Activated CD4-positive, alpha-beta T cell treated with anti-CD3 and anti-CD28 coated beads for 1 hour (primary cell): ENCODE data around the gene ANXA9.

ENCODE experiments used
- DNase-seq: peaks from one replicate; pipeline ENCODE4 v3.0.0-alpha.2; 2020

ANXA9 gene, protein sequence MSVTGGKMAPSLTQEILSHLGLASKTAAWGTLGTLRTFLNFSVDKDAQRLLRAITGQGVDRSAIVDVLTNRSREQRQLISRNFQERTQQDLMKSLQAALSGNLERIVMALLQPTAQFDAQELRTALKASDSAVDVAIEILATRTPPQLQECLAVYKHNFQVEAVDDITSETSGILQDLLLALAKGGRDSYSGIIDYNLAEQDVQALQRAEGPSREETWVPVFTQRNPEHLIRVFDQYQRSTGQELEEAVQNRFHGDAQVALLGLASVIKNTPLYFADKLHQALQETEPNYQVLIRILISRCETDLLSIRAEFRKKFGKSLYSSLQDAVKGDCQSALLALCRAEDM

GRCh38 chr1:150981805-150982712, at the start of gene ANXA9:
ANXA9 (plus strand) TSS chr1:150982292; CDS start chr1:150983106, 814 bp downstream.
- no peak for DNase-seq

DNA sequence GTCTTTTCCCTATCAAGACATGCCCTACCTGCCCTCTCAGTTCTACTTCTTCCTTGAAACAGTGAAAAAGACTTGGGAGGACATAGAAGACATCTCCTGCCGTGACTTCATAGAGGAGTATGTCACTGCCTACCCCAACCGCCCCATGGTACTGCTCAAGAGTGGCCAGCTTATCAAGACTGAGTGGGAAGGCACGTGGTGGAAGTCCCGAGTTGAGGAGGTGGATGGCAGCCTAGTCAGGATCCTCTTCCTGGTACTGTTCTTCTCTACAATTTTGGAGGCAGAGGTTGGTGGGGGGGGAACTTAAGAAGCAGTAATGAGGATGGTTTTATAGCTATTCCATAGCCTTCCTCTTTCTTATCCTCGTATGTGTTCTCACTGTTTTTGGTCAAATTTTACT, 37.2 kb upstream of the ANXA9 start:
- no peak for DNase-seq

- no peak for DNase-seq
These were observed 27.4 kb upstream of the ANXA9 start for GRCh38 chr1:150954708-150955107.

DNA sequence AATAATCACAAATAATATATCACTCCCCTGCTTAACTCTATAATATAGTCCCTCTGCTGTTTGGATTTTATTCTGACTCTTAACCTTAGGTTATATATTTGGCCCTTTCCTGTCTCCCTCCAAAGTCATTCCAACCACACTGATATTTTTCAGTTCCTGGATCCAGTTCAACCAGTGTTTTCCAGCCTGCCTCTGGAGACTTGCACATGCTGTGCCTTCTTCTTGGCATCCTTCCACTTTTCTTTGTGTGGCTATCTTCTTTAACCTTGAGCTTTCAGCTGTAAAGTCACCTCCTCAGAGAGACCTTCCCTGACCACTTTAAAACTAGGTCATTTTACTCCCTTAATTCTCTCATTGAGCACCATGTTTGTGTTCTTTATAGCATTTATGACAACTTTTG, 26.8 kb upstream of the ANXA9 start:
- no peak for DNase-seq

GRCh38 chr1:150957666-150958065, 24.4 kb upstream of the ANXA9 start:
- no peak for DNase-seq

- DNase-seq, result no peak
These were observed 21.4 kb upstream of the ANXA9 start for GRCh38 chr1:150960646-150961045.

DNA sequence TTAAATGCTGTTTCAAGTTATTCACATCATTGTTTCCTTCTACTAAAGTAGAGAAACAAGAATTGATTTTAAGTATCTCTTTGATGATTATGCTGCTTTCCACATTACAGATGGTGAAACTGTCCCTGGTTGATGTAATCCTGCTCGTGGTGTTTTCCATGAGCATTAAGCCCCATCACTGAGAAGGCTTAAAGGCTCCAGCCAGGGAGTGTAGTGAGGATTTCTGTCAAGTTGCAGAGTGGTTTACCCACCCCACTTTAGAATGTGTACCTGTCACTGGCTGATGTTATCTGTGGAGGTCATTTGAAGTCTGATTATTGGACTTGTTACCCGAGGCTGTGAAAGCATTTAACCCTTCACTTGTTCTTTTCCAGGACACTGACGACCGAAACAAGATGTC, 20.3 kb upstream of the ANXA9 start:
- no peak for DNase-seq

- no peak for DNase-seq
These were observed 18.6 kb upstream of the ANXA9 start for GRCh38 chr1:150963321-150964163.

DNA sequence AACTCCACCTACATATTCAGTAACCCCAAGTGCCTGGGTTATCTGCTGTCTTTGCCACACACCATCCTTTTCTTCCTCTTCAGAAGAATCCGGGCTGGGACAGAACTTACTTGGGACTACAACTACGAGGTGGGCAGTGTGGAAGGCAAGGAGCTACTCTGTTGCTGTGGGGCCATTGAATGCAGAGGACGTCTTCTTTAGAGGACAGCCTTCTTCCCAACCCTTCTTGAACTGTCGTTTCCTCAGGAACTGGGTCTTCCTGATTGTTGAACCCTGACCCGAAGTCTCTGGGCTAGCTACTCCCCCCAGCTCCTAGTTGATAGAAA, 18.0 kb upstream of the ANXA9 start:
- DNase-seq, result no peak

GRCh38 chr1:150965605-150966004, 16.5 kb upstream of the ANXA9 start:
- no peak for DNase-seq

- no peak for DNase-seq
These were observed 16.1 kb upstream of the ANXA9 start for GRCh38 chr1:150966011-150966410.

- DNase-seq, result no peak
These were observed 14.2 kb upstream of the ANXA9 start for GRCh38 chr1:150967936-150968335.

DNA sequence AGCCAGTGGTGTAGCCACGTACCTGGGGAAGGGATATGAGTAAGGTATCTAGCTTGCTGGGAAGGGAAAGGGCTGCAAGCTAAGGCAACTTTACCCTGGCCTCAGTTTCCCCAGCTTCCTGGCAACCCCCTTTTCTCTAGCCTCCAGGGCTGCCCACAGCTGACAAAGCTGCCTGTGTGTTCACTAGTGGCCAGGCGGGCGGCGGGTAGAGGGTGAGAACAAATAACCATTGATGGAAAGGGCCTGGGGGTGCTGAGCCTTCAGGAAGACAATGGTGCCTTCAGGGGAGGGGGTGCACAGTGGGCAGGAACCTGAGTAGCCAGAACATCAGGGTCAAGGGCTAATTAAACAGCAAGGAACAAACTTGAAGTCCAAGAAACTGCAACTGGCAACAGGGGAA, 13.6 kb upstream of the ANXA9 start:
- DNase-seq, result no peak

- DNase-seq, result no peak
These were observed 12.5 kb upstream of the ANXA9 start for GRCh38 chr1:150969626-150970025.

DNA sequence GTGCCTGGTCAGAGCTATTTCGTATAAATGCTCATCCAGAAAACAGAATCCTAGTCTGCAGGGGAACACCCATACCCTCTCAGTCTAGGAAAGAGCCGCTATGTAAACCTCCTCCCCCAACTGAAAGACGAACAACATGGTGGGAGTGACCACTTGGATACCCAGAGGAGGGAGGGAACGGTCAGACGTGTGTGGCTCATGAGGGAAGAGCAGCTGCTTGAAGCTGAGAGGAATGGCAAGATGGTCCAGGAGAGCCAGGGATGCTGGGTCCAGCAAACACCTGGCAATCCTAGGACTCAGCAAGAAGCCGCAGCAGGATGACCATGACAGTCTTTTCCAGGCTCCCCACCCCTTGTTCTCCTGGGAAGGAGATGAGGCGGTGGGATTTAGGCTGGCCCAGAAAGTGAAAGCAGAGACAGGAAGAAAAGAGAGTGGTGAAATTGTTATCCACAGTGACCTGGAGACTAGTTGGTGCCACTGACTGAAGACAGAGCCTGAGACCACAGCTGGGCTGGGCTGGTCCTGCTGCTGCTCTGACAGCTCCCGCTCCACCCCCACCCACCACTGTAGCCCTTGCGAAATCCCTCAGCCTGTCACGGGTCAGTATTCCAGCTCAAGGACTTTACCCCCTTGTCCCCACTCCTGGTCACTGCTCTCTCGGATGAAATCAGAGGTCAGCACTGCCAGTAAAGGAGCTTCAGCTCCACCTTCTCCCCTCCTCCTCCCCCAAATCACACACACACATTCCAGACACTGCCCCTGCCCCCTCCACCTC, 11.1 kb upstream of the ANXA9 start:
- no peak for DNase-seq

GRCh38 chr1:150971583-150972416, 10.3 kb upstream of the ANXA9 start:
- DNase-seq, result no peak

DNA sequence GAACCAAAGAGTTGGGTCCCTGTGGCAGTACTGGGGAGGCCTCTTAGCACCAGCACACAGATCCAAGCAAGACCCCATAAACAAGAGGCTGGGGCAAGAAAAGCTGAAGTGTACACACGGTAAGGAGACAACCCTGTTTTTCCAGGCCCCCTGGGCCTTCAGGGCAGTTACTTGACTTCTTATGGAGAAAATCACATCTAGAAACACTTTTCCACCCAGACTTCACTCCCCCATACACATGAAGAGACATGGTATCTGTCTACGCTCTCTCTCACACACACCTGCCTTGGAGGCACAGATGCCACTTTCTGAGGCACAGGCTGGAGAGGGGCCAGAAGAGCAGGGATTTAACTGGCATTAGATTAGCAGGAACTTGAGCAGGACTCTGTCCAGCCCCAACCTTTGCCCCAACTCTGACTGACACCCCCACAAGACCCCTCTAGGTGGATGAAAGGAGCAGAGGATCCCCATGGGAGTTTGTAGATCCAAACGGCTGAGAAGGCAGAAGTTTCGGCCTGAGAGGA, 9.6 kb upstream of the ANXA9 start:
- DNase-seq, result no peak

DNA sequence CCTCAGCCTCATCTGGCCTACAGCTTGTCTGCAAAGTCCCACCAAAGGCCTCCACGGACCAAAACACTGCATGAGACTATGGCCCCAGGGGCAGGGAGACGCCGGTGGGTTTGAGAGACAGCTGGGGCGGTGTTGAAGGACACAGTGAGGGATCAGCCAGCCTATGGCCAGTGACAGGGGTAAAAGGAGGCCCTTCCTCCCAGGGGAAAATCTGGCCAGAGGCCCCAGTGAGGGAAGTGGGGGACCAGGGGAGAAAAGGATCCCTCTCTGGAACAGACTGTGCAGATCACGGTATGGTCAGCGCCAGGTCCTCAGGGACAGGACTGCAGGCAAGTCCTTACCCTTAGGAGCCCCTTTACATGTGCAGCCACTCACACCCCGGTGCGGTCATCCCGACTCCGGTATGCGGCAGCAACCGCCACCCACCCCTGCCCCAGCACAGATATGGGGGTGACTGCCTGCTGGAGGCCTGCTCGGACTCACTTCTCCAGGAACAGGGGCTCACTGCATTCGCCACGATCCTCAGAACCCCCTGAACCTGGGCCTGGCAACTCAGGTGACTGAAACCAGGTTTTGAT, 8.7 kb upstream of the ANXA9 start:
- DNase-seq, result no peak

- peak; percentile 13 for DNase-seq
These were observed 8.1 kb upstream of the ANXA9 start for GRCh38 chr1:150973836-150974579.
